PC-3 (cell line): ENCODE results near the gene RNU5D-1.

Experiments
- CTCF ChIP-seq: fragments of 300-600 bp; sonication (generic); conservative IDR thresholded peaks from 2 replicates; pipeline ENCODE4 v1.5.1; 2017; ENCODE audit warnings: antibody characterized with exemption, low read depth, mild to moderate bottlenecking, low read length
- EZH2 ChIP-seq: fragments of 300-600 bp; sonication (generic); IDR thresholded peaks from one replicate; pipeline ENCODE4 v1.6.1; 2017; ENCODE audit warnings: antibody characterized with exemption, mild to moderate bottlenecking, low read length; ENCODE audit not compliant: unreplicated experiment

DNA sequence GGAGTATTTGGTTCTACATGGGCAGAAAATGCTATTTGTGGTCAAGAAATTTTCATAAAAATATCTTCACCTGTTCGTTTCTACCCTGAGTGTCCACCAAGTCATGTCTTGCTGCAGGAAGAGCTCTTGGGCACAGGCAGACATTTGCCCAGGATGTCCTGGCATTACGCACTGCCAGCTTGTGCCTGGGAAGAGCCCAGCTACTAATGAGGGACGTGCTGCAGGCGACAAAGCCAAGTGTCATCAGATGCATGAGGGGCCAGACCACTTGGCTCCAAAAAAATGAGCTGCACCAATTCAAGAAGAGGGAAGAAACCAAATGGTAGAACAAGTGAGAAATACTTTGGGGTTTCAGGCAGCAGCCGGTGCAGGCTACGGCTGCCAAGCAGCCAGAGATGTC is 12.9 kb downstream of the RNU5D-1 start:
- TF ChIP-seq CTCF, result no peak
- TF ChIP-seq EZH2, result no peak
